Measurements from ENCODE around the gene BMPER. TPM values are rescaled to one million over a fixed set of nuclear protein-coding genes. Genes with fewer than 3 reads are reported as not detected.

The BMPER gene
- total and polyA plus RNA-seq, 2 donors (not counting 1 experiment from before 2014, with no cell fraction given) = 12.2 to 15.9 TPM

DNA sequence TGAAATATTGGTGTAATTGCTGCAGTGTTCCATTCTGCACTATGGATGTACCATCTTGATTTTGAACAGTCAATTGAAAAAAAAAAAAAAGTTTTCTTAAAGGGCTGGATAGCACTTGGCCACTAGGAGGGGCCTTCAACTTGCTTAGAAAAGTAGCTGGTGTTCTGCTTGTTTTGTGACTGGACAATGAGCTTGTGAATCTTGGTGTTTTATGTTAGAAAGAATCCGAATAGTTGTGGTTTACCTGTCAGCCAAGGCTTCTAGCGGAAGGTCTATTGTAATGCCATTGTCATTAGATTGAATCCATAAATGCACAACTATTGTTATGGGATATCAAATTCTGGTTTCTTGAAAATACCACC is 77.1 kb downstream of the BMPER start:
- Histone ChIP-seq H4K20me1 (ENCODE audit: control insufficient read depth, extremely low read depth, insufficient read depth, low read length) (no peaks in the 10 kb centered on the region), H3K27me3 (ENCODE audit: control insufficient read depth, insufficient read depth, low read length) (no peaks in the 10 kb centered on the region), H3K9me3 (ENCODE audit: control insufficient read depth, insufficient read depth, low read depth, low read length) (no peaks in the 10 kb centered on the region), H3K27ac (ENCODE audit: insufficient read depth, low read length) (no peak overlapping the region), H3K79me2 (ENCODE audit: control insufficient read depth, insufficient read depth, low read length) (no peaks in the 10 kb centered on the region), H3K4me1 (ENCODE audit: control insufficient read depth, extremely low read depth, insufficient read depth, low read length) (peaks cover 31% of the 10 kb centered on the region), H2AFZ (ENCODE audit: low read length) (no peak overlapping the region), H3K9ac (ENCODE audit: insufficient read depth, low read length) (no peak overlapping the region), H3K4me3 (replicated peaks in 1 of 4; ENCODE audit: control extremely low read depth in 1 of 4, insufficient read depth in 1 of 4, low read depth in 3 of 4, low read length in 4 of 4) (no peak overlapping the region), H3K36me3 (ENCODE audit: control insufficient read depth, insufficient read depth, low read length) (no peaks in the 10 kb centered on the region), H3K4me2 (ENCODE audit: extremely low read depth, insufficient read depth, low read length) (no peak overlapping the region)
- TF ChIP-seq, protein P1, sequence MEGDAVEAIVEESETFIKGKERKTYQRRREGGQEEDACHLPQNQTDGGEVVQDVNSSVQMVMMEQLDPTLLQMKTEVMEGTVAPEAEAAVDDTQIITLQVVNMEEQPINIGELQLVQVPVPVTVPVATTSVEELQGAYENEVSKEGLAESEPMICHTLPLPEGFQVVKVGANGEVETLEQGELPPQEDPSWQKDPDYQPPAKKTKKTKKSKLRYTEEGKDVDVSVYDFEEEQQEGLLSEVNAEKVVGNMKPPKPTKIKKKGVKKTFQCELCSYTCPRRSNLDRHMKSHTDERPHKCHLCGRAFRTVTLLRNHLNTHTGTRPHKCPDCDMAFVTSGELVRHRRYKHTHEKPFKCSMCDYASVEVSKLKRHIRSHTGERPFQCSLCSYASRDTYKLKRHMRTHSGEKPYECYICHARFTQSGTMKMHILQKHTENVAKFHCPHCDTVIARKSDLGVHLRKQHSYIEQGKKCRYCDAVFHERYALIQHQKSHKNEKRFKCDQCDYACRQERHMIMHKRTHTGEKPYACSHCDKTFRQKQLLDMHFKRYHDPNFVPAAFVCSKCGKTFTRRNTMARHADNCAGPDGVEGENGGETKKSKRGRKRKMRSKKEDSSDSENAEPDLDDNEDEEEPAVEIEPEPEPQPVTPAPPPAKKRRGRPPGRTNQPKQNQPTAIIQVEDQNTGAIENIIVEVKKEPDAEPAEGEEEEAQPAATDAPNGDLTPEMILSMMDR (conservative IDR thresholded peaks at IDR 0.05 in 1 of 2, IDR thresholded peaks at IDR 0.05 in 1 of 2; ENCODE audit: low read depth in 1 of 2, low read length in 2 of 2) = peak; percentile 61 to 68
- no peak for TF ChIP-seq EZH2 (IDR thresholded peaks at IDR 0.05; ENCODE audit: low read length, missing control alignments)
- peak; percentile 68 to 70 for DNase-seq (ENCODE audit: low read depth in 2 of 2)

DNA sequence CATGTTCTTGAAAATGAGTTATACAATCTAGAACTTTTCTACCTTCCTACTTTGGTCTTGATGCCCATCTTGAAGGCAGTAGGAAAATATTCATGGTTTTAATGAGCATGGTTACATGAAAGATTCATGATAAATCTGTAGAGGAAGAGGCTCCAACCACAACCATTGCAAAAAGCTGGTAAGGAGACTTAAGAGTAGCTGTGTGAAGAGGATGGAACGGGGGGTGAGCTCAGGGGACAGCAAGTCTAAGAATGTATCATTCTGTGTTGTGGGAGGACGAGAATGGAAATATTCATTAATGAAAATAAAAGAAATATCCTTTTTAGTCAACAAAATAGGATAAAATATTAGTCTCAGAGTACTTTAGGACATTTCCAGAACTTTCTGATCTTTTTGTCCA is 81.1 kb downstream of the BMPER start:
- Histone ChIP-seq H3K4me2 (ENCODE audit: extremely low read depth, insufficient read depth, low read length) (peak overlapping the region; percentile 68), H3K27me3 (ENCODE audit: control insufficient read depth, insufficient read depth, low read length) (no peaks in the 10 kb centered on the region), H4K20me1 (ENCODE audit: control insufficient read depth, extremely low read depth, insufficient read depth, low read length) (no peaks in the 10 kb centered on the region), H3K4me3 (replicated peaks in 1 of 4; ENCODE audit: control extremely low read depth in 1 of 4, insufficient read depth in 1 of 4, low read depth in 3 of 4, low read length in 4 of 4) (no peak overlapping the region), H3K9ac (ENCODE audit: insufficient read depth, low read length) (peak overlapping the region; percentile 26), H3K9me3 (ENCODE audit: control insufficient read depth, insufficient read depth, low read depth, low read length) (no peaks in the 10 kb centered on the region), H3K27ac (ENCODE audit: insufficient read depth, low read length) (peak overlapping the region; percentile 85), H3K36me3 (ENCODE audit: control insufficient read depth, insufficient read depth, low read length) (no peaks in the 10 kb centered on the region), H3K79me2 (ENCODE audit: control insufficient read depth, insufficient read depth, low read length) (no peaks in the 10 kb centered on the region), H3K4me1 (ENCODE audit: control insufficient read depth, extremely low read depth, insufficient read depth, low read length) (peaks cover 15% of the 10 kb centered on the region), H2AFZ (ENCODE audit: low read length) (no peak overlapping the region)
- TF ChIP-seq, protein P1 (conservative IDR thresholded peaks at IDR 0.05 in 1 of 2, IDR thresholded peaks at IDR 0.05 in 1 of 2; ENCODE audit: low read depth in 1 of 2, low read length in 2 of 2) = no peak
- no peak for TF ChIP-seq EZH2 (IDR thresholded peaks at IDR 0.05; ENCODE audit: low read length, missing control alignments)
- peak in 1 of 2 donors; percentile 48 for DNase-seq (ENCODE audit: low read depth in 2 of 2)

DNA sequence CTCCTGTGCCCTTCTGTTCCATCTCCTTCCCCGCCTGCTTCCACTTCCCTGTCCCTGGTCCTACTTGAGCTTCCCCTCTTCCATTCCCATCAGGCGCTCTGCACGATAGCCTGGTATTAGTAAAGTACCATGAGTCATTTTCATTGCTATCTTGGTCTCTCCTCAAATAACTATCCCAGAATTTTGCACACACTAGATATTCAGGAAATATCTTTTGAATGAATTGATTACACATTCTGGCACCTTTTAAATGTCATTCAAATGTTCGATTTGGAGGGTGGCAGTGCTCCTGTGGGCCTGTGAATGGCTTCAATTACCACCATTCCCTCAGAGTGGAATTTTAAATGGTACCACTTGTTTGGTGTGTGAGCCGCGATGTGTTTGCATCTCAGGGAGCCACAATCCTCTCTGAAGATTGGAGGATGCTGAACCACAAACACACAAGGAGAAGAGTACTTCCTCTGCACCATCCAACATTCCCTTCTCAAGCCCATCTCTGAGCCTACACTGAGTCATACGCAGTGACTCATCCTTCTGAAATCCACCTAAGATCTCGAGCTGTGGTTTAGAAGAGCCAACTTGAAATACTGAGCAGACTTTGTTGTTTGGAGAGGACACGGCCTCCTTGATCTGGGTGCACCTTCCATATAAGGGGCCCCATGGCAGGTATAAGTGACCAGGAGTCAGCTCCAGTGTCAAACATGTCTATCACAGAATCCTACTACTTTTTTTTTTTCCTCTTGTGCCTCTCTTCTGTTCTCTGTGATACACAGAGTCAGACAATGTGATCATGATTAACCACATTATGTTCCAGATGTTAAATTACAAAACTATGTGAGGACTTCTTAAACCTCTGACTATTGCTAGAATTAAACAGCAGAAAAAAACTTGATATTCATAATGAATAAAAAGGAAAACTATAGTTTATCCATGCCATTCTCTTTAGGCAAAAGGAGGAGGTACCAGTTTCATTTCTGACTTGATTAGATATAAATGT is 81.9 kb downstream of the BMPER start:
- no peak overlapping the region for H3K4me3 ChIP-seq (replicated peaks in 1 of 4; ENCODE audit: control extremely low read depth in 1 of 4, insufficient read depth in 1 of 4, low read depth in 3 of 4, low read length in 4 of 4)
- TF ChIP-seq, protein P1 (conservative IDR thresholded peaks at IDR 0.05 in 1 of 2, IDR thresholded peaks at IDR 0.05 in 1 of 2; ENCODE audit: low read depth in 1 of 2, low read length in 2 of 2) = no peak
- TF ChIP-seq EZH2 (IDR thresholded peaks at IDR 0.05; ENCODE audit: low read length, missing control alignments) = no peak
- no peak overlapping the region for H3K9ac ChIP-seq (ENCODE audit: insufficient read depth, low read length)
- no peaks in the 10 kb centered on the region for H3K9me3 ChIP-seq (ENCODE audit: control insufficient read depth, insufficient read depth, low read depth, low read length)
- no peaks in the 10 kb centered on the region for H4K20me1 ChIP-seq (ENCODE audit: control insufficient read depth, extremely low read depth, insufficient read depth, low read length)
- H3K36me3 ChIP-seq (ENCODE audit: control insufficient read depth, insufficient read depth, low read length) = no peaks in the 10 kb centered on the region
- peak overlapping the region; percentile 71 for H3K4me2 ChIP-seq (ENCODE audit: extremely low read depth, insufficient read depth, low read length)
- H3K27ac ChIP-seq (ENCODE audit: insufficient read depth, low read length) = peak overlapping the region; percentile 85
- no peaks in the 10 kb centered on the region for H3K27me3 ChIP-seq (ENCODE audit: control insufficient read depth, insufficient read depth, low read length)
- peaks cover 9% of the 10 kb centered on the region for H3K4me1 ChIP-seq (ENCODE audit: control insufficient read depth, extremely low read depth, insufficient read depth, low read length)
- no peak overlapping the region for H2AFZ ChIP-seq (ENCODE audit: low read length)
- peak; percentile 97 to 100 for DNase-seq (ENCODE audit: low read depth in 2 of 2)
- no peaks in the 10 kb centered on the region for H3K79me2 ChIP-seq (ENCODE audit: control insufficient read depth, insufficient read depth, low read length)
